ENCODE data around the gene MIOX. TPM values are rescaled to one million over a fixed set of nuclear protein-coding genes. Genes with fewer than 3 reads are reported as not detected.

The MIOX gene
- total and polyA plus RNA-seq, 3 donors from 2014 or later: 0.24 to 0.25 TPM; not detected in 1

DNA sequence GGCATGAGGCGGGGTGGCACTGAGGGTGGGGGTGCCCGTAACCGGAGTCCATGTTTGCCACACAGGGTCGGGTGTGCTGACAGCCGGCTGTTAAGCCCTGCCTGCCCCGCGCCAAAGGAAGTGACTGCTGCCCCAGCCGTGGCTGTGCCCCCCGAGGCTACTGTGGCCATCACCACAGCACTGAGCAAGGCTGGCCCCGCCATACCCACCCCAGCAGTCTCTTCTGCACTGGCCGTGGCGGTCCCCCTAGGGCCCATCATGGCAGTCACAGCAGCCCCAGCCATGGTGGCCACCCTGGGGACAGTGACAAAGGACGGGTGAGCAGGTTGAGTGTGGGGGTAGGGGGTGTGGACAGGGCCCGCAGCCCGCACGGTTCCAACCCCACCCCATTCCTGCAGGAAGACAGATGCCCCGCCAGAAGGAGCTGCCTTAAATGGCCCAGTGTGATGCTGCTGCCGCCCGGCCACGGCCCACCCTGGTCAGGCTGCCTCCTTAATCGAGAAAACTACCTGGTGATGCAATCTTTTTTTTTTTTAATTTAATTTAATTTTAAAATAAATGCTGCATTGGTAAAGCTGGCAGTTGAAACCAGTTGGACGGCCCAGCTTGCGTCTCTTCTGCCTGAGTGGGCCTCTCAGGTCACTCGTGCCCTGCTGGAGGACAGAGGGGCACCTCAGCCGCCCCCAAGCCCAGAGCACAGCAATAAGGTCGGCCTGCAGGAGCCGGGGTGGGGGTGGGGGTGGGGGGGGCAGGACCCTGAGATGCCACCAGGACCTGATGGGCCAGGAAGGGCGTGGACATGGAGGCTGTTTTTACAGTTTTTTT, 42.6 kb upstream of the MIOX start:
- H3K36me3 ChIP-seq (ENCODE audit: low read depth, missing control alignments): no peaks in the 10 kb centered on the region

DNA sequence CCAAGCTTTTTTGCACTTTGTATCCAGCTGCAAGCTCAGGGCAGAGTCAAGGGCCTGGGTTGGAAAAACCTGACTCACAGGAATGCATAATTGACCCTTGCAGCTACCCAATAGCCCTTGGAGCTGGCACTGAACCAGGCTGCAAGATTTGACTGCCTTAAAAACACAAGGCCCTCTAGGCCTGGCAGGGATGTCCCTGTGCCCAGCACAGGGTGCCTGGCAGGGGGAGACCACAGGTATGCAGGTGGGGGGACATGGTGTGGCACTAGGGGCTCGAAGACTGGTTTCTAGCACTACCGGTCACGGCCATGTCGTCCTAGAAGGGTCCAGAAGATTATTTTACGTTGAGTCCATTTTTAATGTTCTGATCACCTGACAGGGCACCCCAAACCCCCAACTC, 42.0 kb upstream of the MIOX start:
- Histone ChIP-seq H3K27me3 (no peaks in the 10 kb centered on the region), H3K27ac (peak overlapping the region in 1 of 2 donors; percentile 53), H3K4me1 (peaks cover 9% of the 10 kb centered on the region), H3K36me3 (ENCODE audit: low read depth, missing control alignments) (no peaks in the 10 kb centered on the region), H3K4me3 (no peak overlapping the region), H3K9me3 (no peaks in the 10 kb centered on the region)
- 66 to 73% methylated on average over 5 of the region's 5 CpGs for WGBS, 2 donors
- TF ChIP-seq, protein P1, sequence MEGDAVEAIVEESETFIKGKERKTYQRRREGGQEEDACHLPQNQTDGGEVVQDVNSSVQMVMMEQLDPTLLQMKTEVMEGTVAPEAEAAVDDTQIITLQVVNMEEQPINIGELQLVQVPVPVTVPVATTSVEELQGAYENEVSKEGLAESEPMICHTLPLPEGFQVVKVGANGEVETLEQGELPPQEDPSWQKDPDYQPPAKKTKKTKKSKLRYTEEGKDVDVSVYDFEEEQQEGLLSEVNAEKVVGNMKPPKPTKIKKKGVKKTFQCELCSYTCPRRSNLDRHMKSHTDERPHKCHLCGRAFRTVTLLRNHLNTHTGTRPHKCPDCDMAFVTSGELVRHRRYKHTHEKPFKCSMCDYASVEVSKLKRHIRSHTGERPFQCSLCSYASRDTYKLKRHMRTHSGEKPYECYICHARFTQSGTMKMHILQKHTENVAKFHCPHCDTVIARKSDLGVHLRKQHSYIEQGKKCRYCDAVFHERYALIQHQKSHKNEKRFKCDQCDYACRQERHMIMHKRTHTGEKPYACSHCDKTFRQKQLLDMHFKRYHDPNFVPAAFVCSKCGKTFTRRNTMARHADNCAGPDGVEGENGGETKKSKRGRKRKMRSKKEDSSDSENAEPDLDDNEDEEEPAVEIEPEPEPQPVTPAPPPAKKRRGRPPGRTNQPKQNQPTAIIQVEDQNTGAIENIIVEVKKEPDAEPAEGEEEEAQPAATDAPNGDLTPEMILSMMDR (IDR thresholded peaks at IDR 0.05): no peak
- TF ChIP-seq POLR2A (IDR thresholded peaks at IDR 0.05): no peak
- intact Hi-C loops (cut with DNase I; ENCODE audit: low total_unique reads): no loop called here
- peak; percentile 47 for DNase-seq

More for the DNA sequence above, 42.6 kb upstream of the MIOX start:
- intact Hi-C loops (cut with DNase I; ENCODE audit: low total_unique reads): no loop called here
- no peak overlapping the region for H3K4me3 ChIP-seq
- WGBS, 2 donors: 73 to 78% methylated on average over 11 to 28 of the region's 28 CpGs
- DNase-seq: no peak
- TF ChIP-seq, protein P1 (IDR thresholded peaks at IDR 0.05): no peak
- no peak for TF ChIP-seq POLR2A (IDR thresholded peaks at IDR 0.05)
- no peaks in the 10 kb centered on the region for H3K27me3 ChIP-seq
- peaks cover 9% of the 10 kb centered on the region for H3K4me1 ChIP-seq
- H3K9me3 ChIP-seq: no peaks in the 10 kb centered on the region
- H3K27ac ChIP-seq: peak overlapping the region in 1 of 2 donors; percentile 11

DNA sequence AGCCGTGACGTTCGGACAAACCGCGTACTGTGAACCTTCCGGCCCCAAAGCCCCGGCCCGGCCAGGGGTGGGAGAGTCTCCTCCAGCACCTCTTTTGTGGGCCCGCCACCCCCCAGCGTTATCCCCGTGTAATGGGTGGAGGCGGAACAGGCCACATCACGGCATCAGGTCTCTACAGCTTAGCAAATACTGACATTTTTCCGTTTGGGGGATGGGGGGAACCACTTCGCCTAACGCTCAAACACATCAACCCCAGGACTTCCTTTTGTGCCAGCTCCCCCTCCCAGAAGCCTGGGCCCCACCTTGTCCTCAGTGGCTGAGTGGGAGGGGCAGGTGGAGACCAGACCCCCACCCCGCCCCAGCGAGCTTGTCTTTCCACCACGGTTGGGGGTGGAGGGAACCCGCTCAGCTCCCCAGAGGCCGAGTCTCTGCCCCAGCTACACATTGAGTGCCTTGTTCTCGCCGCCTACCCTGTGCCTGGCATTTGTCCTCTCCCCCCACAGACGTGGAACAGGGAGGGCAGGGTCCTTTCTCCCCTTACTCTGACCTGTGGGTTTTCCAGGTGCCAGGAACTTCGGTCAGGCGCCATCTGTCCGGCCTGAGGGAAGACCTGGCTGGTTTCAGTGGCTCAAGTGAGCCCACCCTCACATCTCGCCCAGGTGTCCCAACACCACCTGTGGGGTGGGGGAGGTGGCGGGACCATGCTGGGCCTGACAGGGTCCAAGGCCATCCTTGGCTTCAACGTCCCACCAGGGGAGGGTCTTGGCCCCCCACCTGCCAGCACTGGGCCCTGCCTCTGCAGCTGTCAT, 41.4 kb upstream of the MIOX start:
- Histone ChIP-seq H3K9me3 (no peaks in the 10 kb centered on the region), H3K4me3 (no peak overlapping the region), H3K36me3 (ENCODE audit: low read depth, missing control alignments) (no peaks in the 10 kb centered on the region), H3K4me1 (peaks cover 9% of the 10 kb centered on the region), H3K27me3 (no peaks in the 10 kb centered on the region), H3K27ac (peak overlapping the region in 1 of 2 donors; percentile 53)
- intact Hi-C loops (cut with DNase I; ENCODE audit: low total_unique reads): no loop called here
- no peak for DNase-seq
- no peak for TF ChIP-seq POLR2A (IDR thresholded peaks at IDR 0.05)
- TF ChIP-seq, protein P1 (IDR thresholded peaks at IDR 0.05): no peak
- WGBS, 2 donors: 74 to 77% methylated on average over 27 to 30 of the region's 30 CpGs

DNA sequence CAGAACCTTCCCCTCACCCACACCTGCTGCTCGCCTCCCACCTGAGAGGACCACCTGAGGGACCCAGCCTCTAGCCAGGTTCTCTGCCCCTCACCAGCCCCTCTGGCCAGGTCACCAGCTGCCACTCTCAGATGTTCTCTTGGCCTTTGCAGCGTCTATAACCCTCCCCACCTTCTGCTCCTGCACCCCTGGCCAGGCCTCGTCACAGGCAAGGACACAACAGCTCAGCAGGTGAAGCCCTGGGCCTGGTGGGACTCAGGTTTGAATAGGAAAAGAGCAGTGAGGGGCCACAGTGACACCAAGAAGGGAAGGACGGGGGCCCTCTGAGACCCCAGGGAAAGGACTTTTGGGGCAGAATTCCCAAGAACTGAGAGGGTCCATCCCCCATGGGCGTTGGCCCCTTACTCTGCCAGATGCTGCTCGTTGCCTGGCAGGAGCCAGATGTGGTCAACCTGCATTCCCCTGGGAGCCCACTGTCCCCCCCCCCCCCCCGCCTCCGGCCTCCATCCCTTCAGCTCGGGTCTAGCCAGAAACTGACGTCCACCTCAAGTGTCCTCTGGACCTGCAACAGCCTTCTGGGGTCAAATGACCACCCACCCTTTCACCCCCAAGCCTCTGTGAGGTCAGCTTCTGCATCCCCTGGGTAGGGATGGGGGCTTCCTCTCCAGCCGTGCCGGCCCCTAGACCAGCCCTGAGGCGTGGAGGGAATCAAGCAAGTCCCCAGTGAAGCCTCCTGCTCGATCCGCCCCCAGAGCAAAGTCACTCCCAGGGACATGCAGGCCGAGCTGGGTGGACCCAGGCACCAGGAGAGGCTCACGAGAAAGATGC, 40.6 kb upstream of the MIOX start:
- Histone ChIP-seq H3K36me3 (ENCODE audit: low read depth, missing control alignments) (no peaks in the 10 kb centered on the region), H3K4me1 (peaks cover 9% of the 10 kb centered on the region), H3K27me3 (no peaks in the 10 kb centered on the region), H3K27ac (no peak overlapping the region), H3K4me3 (no peak overlapping the region), H3K9me3 (no peaks in the 10 kb centered on the region)
- 88 to 93% methylated on average over 13 to 17 of the region's 17 CpGs for WGBS, 2 donors
- TF ChIP-seq, protein P1 (IDR thresholded peaks at IDR 0.05): no peak
- intact Hi-C loops (cut with DNase I; ENCODE audit: low total_unique reads): no loop called here
- DNase-seq: no peak
